ENCODE results near the gene ZNF140.

Gene ZNF140

DNA sequence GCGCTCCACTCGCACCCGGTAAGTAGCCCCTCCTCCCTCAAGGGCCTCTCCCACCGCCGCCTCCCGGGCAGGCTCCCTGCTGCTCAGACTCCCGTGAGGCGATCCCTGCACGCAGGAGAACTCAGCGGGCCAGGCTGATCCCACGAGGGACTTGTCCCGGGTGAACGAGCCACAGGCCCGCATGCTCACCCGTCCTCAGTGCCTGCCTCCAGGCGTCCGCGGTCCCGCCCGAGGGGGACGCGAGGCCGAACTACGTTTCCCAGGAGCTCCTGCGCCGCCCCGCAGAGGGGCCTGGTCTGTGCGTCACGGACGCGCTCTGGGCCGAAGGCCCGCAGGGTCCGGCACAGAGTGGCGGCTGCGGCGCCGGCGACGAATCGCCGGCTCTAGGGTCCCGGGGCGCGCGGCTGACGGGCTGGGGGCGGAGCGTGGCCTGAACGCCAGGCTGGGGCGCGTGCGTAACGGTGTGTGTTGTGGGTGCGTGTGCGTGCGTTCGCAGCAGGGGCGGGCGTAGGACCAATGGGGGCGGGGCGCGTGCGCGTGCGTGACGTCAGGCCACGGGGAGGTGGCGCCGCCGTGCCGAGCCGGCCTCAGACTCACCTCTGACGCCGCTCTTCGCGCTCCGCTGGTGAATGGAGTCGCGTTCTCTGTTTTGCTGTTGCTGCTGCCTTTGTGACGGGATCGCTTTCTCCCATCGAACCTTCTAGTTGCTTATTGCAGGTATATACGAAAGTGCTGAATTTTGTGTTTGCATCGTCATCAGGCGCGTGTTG lies 49.5 kb downstream of the ZNF140 start, which contains the start of the genes ZNF10 and ZNF891:
TSS of gene ZNF10 (plus strand) at position 590 of the 770 bp plus-strand sequence. CDS start 13,866 bp downstream, outside the sequence.
TSS of gene ZNF891 (minus strand) at position 237 of the 770 bp plus-strand sequence. CDS start 8,356 bp downstream, outside the sequence.
- peak; percentile 96 for DNase-seq (ENCODE audit: low spot score)

GRCh38 chr12:133130808-133131128 lies 50.0 kb downstream of the ZNF140 start:
- no peak for DNase-seq (ENCODE audit: low spot score)

DNA sequence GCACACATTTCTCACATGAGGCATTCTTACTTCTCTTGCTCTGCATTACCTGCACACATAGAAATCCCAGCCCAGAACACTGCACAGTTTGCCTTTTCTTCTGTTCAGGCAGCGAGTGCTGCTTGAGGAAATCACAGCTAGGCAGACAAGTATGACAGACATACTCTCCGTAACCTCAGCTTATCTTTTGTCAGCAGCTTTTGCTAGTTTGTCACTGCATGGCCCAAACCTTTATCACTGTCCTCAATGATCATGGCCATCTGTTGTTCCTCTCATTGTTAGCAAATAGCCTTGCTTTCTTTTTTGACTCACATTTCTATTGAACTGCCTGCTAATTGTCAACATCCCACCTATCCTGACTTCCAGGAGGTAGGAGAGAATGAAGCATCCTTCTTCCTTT lies 55.0 kb downstream of the ZNF140 start:
- no peak for DNase-seq (ENCODE audit: low spot score)

- no peak for DNase-seq (ENCODE audit: low spot score)
These were observed 65.3 kb downstream of the ZNF140 start for GRCh38 chr12:133145981-133146380.

DNA sequence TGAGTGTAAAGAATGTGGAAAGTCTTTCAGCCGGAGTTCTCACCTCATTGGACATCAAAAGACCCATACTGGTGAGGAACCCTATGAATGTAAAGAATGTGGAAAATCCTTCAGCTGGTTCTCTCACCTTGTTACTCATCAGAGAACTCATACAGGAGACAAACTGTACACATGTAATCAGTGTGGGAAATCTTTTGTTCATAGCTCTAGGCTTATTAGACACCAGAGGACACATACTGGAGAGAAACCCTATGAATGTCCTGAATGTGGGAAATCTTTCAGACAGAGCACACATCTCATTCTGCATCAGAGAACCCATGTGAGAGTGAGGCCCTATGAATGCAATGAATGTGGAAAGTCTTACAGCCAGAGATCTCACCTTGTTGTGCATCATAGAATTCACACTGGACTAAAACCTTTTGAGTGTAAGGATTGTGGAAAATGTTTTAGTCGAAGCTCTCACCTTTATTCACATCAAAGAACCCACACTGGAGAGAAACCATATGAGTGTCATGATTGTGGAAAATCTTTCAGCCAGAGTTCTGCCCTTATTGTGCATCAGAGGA lies 75.5 kb downstream of the ZNF140 start:
- DNase-seq (ENCODE audit: low spot score), result no peak

Measured in kidney tubule cell (primary cell).